K562 (cell line): ENCODE data around the gene LDB1. TPM values are rescaled to one million over a fixed set of nuclear protein-coding genes. Genes with fewer than 3 reads are reported as not detected.
A peak's percentile ranks its signal among the peaks of the same experiment; 100 is the strongest.

ENCODE experiments used
- AFF4 ChIP-seq: sonication (generic); formaldehyde crosslinking; IDR thresholded peaks from 2 replicates; pipeline ENCODE4 v1.8.0; 2023; ENCODE audit warnings: mild to moderate bottlenecking, missing genetic modification reagents
- ARID3B ChIP-seq: fragments of 250-450 bp; sonication (Bioruptor Pico); IDR thresholded peaks from 2 replicates; pipeline ENCODE4 v1.4.0; 2020; ENCODE audit warnings: borderline replicate concordance
- CREB1 ChIP-seq, 2 experiments: sonication (generic) in 1 of 2; formaldehyde crosslinking in 1 of 2; IDR thresholded peaks; 2 replicates each; pipeline versions ENCODE4 v1.6.1 to v1.8.0; 2012 to 2022; ENCODE audit warnings: inconsistent platforms in 1 of 2, mild to moderate bottlenecking in 1 of 2, missing genetic modification reagents in 1 of 2, moderate library complexity in 1 of 2
- CTBP1 ChIP-seq: fragments of 450-650 bp; IDR thresholded peaks from 2 replicates; pipeline ENCODE4 v1.6.1; 2016; ENCODE audit warnings: borderline replicate concordance
- HINFP ChIP-seq: fragments of 450-650 bp; conservative IDR thresholded peaks from 2 replicates; pipeline ENCODE4 v1.6.1; 2016; ENCODE audit warnings: missing genetic modification characterization, low read depth, mild to moderate bottlenecking, control low read depth, missing compliant biosample characterization
- JUND ChIP-seq, 2 experiments: IDR thresholded peaks; 2 replicates in 1 of 2; 3 replicates in 1 of 2; pipeline ENCODE4 v1.6.1; 2011; ENCODE audit warnings: borderline replicate concordance in 2 of 2, low read depth in 2 of 2, low read length in 2 of 2, improper control_type of control experiment in 1 of 2, missing biosample characterization in 1 of 2, missing genetic modification characterization in 1 of 2, missing genetic modification reagents in 1 of 2
- MXI1 ChIP-seq: IDR thresholded peaks from 2 replicates; pipeline ENCODE4 v1.6.1; 2011; ENCODE audit warnings: low read depth, mild to moderate bottlenecking, improper control_type of control experiment, low read length
- NR2C2 ChIP-seq, 2 experiments: fragments of 200-800 bp in 1 of 2; sonication (Bioruptor generic) in 1 of 2; sonication (generic) in 1 of 2; formaldehyde crosslinking in 1 of 2; IDR thresholded peaks; 2 replicates each; pipeline versions ENCODE4 v1.6.1 to v1.8.0; 2016 to 2022; ENCODE audit warnings: mild to moderate bottlenecking in 1 of 2, missing compliant biosample characterization in 1 of 2, missing genetic modification characterization in 1 of 2, missing genetic modification reagents in 1 of 2
- POLR2H ChIP-seq: IDR thresholded peaks from 2 replicates; pipeline ENCODE4 v1.6.1; 2016; ENCODE audit warnings: missing genetic modification characterization, low read depth, mild to moderate bottlenecking, control low read depth, missing compliant biosample characterization, moderate library complexity
- TAF1 ChIP-seq: IDR thresholded peaks from 2 replicates; pipeline ENCODE4 v1.6.1; 2011; ENCODE audit warnings: mild to moderate bottlenecking, low read length, moderate library complexity; ENCODE audit not compliant: insufficient read depth, control insufficient read depth, severe bottlenecking; ENCODE audit errors: extremely low read depth
- TCF15 ChIP-seq: fragments of 250-450 bp; sonication (Bioruptor Pico); IDR thresholded peaks from 2 replicates; pipeline ENCODE4 v1.8.0; 2022; ENCODE audit warnings: moderate library complexity, mild to moderate bottlenecking, inconsistent platforms
- WHSC1 ChIP-seq: IDR thresholded peaks from one replicate; pipeline ENCODE4 v1.6.1; 2012; ENCODE audit warnings: low read length, control low read depth, inconsistent platforms
- ZFP1 ChIP-seq: fragments of 450-650 bp; formaldehyde crosslinking; IDR thresholded peaks from 2 replicates; pipeline ENCODE4 v1.4.0; 2020; ENCODE audit warnings: mild to moderate bottlenecking, mixed read lengths
- ZNF79 ChIP-seq: fragments of 250-450 bp; sonication (Bioruptor Pico); IDR thresholded peaks from 2 replicates; pipeline ENCODE4 v1.4.0; 2020; ENCODE audit warnings: low read depth, mild to moderate bottlenecking, moderate library complexity
- polyA plus RNA-seq, 8 experiments: library from polyadenylated mRNA; depleted of rRNA in 4 of 8; stranded (reverse) in 5 of 8; unstranded in 3 of 8; fragments of >200 nt; fragmentation: Nextera tagmentation in 2 of 8; fragmentation: Illumina TruSeq in 1 of 8; extraction: Ambion mirVana in 2 of 8; extraction: Trizol in 1 of 8; gene quantifications; 2 replicates each; pipeline versions ENCODE4 v1.2.1 to v1.2.3, GENCODE V29; 2011 to 2014; ENCODE audit warnings: inconsistent platforms in 1 of 8, missing spikeins in 1 of 8
- total RNA-seq, 7 experiments: library from RNA; depleted of rRNA in 6 of 7; stranded (reverse); fragments of >200 nt in 6 of 7; fragmentation: Illumina TruSeq in 2 of 7; extraction: Trizol in 2 of 7; gene quantifications; 2 replicates each; pipeline versions ENCODE4 v1.2.1 to v1.2.3, GENCODE V29; 2011 to 2021; ENCODE audit warnings: low replicate concordance in 1 of 7

LDB1 gene
- total and polyA plus RNA-seq, 9 of the 15 experiments (the other 6 are each of a cell fraction or from before 2014, with no cell fraction given): 1.9 to 137 (median 105) TPM

- TF ChIP-seq AFF4 (CRISPR knock-in tag) (peak; percentile 88), TAF1 (peak; percentile 77), MXI1 (peak; percentile 60), ZFP1 (CRISPR knock-in tag) (no peak), ARID3B (CRISPR knock-in tag) (no peak), CTBP1 (peak; percentile 55; the same call in 1 of the 2 replicates), CREB1 (IDR thresholded peaks at IDR 0.05) (peak; percentile 99), CREB1 (CRISPR knock-in tag; IDR thresholded peaks at IDR 0.05) (peak; percentile 99), HINFP (tag) (peak; percentile 87), POLR2H (tag) (peak; percentile 76), TCF15 (CRISPR knock-in tag) (no peak), WHSC1 (no peak), NR2C2 (CRISPR knock-in tag; IDR thresholded peaks at IDR 0.05) (peak; percentile 73; the same call in 1 of the 2 replicates), NR2C2 (tag; IDR thresholded peaks at IDR 0.05) (peak; percentile 98), ZNF79 (CRISPR knock-in tag) (no peak), JUND (IDR thresholded peaks at IDR 0.05; ENCODE audit: borderline replicate concordance, low read depth, low read length) (peak; percentile 65; the same call in 1 of the 2 replicates), JUND (tag; IDR thresholded peaks at IDR 0.05; ENCODE audit: borderline replicate concordance, low read depth, low read length) (peak; percentile 80; the same call in 2 of the 3 replicates)
Observed at GRCh38 chr10:102151774-102152544, 31.8 kb upstream of the LDB1 start, which contains the start of gene NOLC1 (continued).
